Testis (tissue), 3 donors: ENCODE data around the gene DUS3L. TPM values are rescaled to one million over a fixed set of nuclear protein-coding genes. Genes with fewer than 3 reads are reported as not detected.

Experiments
- DNase-seq: peaks from one replicate; pipeline ENCODE4 v3.0.0-alpha.2; 2019
- H3K27ac ChIP-seq, 2 donors: fragments of 200-600 bp; sonication (generic); one replicate each; pipeline ENCODE4 v1.5.1; 2019
- H3K27me3 ChIP-seq: fragments of 200-600 bp; sonication (generic); one replicate; pipeline ENCODE4 v1.5.1; 2019
- H3K36me3 ChIP-seq: fragments of 200-600 bp; sonication (generic); one replicate; pipeline ENCODE4 v1.5.1; 2017; ENCODE audit warnings: low read depth; ENCODE audit errors: missing control alignments
- H3K4me1 ChIP-seq: fragments of 200-600 bp; sonication (generic); one replicate; pipeline ENCODE4 v1.5.1; 2019
- H3K4me3 ChIP-seq, 2 donors: fragments of 200-600 bp; sonication (generic); one replicate each; pipeline ENCODE4 v1.5.1; 2017 to 2019
- H3K9me3 ChIP-seq: fragments of 200-600 bp; sonication (generic); one replicate; pipeline ENCODE4 v1.5.1; 2017
- CTCF ChIP-seq, 3 experiments: fragments of 450-650 bp in 2 of 3; fragments of 200-600 bp in 1 of 3; sonication (generic) in 1 of 3; IDR thresholded peaks; one replicate each; pipeline ENCODE4 v1.5.1; 2016 to 2019; ENCODE audit warnings: antibody characterized with exemption in 3 of 3, mild to moderate bottlenecking in 2 of 3, moderate library complexity in 1 of 3
- POLR2A ChIP-seq: fragments of 450-650 bp; IDR thresholded peaks from one replicate; pipeline ENCODE4 v1.6.1; 2017; ENCODE audit warnings: antibody characterized with exemption, mild to moderate bottlenecking, moderate library complexity
- WGBS, 2 donors: methylation state at CpG; one replicate each; pipeline ENCODE4 v1.1.5; 2018; 5-methylcytosine and 5-hydroxymethylcytosine counted together
- intact Hi-C: fragments of 100-400 bp; cut with DNase I; formaldehyde crosslinking; loops from one replicate; pipeline ENCODE4 v1.15.1; 2023; ENCODE audit warnings: low total_unique reads
- polyA plus RNA-seq: library from polyadenylated mRNA; stranded (reverse); fragments of 350-450 nt; fragmentation: Illumina TruSeq; extraction: RNeasy Lipid Tissue Mini Kit (QIAGEN cat#74804); gene quantifications from one replicate; pipeline ENCODE4 v1.2.3, GENCODE V29; 2014; ENCODE audit warnings: low read depth, low replicate concordance; ENCODE audit not compliant: insufficient read depth
- total RNA-seq, 2 donors: library from RNA; depleted of rRNA; stranded (reverse); fragments of >200 nt; gene quantifications; one replicate each; pipeline ENCODE4 v1.2.3, GENCODE V29; 2016

Gene DUS3L
- total and polyA plus RNA-seq, 3 donors from 2014 or later: 75.6 to 114 (median 92.2) TPM

GRCh38 chr19:5804516-5805461, 13.8 kb upstream of the DUS3L start, which contains the start of gene NRTN:
NRTN (plus strand) TSS chr19:5805067; CDS start chr19:5824166, 19,099 bp downstream.
- no peak for DNase-seq
- intact Hi-C loops: no loop called here
- TF ChIP-seq POLR2A (no peak), CTCF (IDR thresholded peaks at IDR 0.05) (no peak)
- H3K4me1 ChIP-seq: peaks cover 33% of the 10 kb centered on the region
- no peaks in the 10 kb centered on the region for H3K9me3 ChIP-seq
- WGBS, 2 donors: 2% methylated on average over 9 to 33 of the region's 107 CpGs
- H3K27ac ChIP-seq: no peak within 1 kb of the TSS
- no peaks in the 10 kb centered on the region for H3K36me3 ChIP-seq
- no peaks in the 10 kb centered on the region for H3K27me3 ChIP-seq
- peak within 1 kb of the TSS; percentile 26 to 43 for H3K4me3 ChIP-seq

DNA sequence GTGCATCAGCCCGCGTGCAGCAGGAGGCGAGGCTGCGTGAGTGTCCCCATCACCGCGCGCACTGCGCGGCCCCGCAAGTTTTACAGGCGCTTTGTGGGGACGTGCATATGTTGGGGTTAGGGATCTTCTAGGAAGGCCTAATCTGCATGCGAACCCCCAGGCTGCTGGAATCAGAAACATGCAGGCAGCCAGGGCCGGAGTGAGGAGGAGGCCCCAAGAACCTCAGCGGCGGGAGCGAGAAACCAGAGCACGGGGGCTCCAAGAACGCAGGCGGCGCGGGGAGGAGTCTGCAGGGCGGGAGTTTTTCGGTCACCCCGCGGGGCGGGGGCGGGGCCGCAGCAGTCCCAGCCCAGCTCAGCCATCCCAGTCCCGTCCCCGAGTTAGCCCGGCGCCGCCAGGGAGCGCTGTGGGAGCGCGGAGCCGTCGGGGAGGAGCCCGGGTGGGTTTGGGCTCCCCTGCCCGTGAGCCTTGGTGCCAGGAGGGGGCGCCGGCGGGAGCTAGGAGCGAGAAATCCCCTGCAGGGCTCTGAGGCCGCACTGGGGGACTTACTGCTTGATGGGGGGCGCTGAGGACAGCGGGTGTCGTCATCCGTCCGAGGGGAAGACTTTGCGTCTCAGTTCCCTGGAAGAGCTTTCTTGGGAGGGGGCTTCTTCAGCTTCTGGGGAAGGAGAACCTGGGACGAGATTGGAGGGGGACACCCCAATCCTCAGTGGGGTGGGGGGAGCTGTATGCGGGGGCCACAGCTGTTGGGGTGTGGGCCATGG, 13.0 kb upstream of the DUS3L start:
- no peaks in the 10 kb centered on the region for H3K36me3 ChIP-seq
- no peaks in the 10 kb centered on the region for H3K27me3 ChIP-seq
- H3K4me3 ChIP-seq: peak overlapping the region in 1 of 2 donors; percentile 27
- H3K4me1 ChIP-seq: peaks cover 42% of the 10 kb centered on the region
- peak; percentile 89 for DNase-seq
- H3K27ac ChIP-seq: no peak overlapping the region
- WGBS, 2 donors: 1 to 4% methylated on average over 13 to 36 of the region's 54 CpGs
- H3K9me3 ChIP-seq: no peaks in the 10 kb centered on the region
- intact Hi-C loops: no loop called here
- TF ChIP-seq CTCF (IDR thresholded peaks at IDR 0.05) (peak; percentile 67 to 81 (median 77)), POLR2A (no peak)

DNA sequence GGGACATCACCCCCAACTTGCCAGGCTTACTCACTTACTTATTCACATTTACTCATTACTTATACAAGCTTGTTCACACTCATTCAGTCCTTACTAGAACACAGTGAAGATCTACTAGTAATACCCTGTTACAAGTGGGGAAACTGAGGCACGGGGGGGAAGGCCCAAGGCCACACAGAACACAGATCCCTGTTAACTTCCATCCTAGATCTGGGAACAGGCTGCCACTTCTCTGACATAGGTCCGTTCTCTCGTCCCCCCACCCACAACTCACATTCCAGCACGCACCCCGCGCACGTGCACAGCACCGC, 12.4 kb upstream of the DUS3L start:
- Histone ChIP-seq H3K27ac (no peak overlapping the region), H3K36me3 (no peaks in the 10 kb centered on the region), H3K4me1 (peaks cover 47% of the 10 kb centered on the region), H3K4me3 (peak overlapping the region in 1 of 2 donors; percentile 27), H3K9me3 (no peaks in the 10 kb centered on the region), H3K27me3 (no peaks in the 10 kb centered on the region)
- 1 to 3% methylated on average over 8 of the region's 8 CpGs for WGBS, 2 donors
- intact Hi-C loops: no loop called here
- no peak for TF ChIP-seq POLR2A
- DNase-seq: no peak

DNA sequence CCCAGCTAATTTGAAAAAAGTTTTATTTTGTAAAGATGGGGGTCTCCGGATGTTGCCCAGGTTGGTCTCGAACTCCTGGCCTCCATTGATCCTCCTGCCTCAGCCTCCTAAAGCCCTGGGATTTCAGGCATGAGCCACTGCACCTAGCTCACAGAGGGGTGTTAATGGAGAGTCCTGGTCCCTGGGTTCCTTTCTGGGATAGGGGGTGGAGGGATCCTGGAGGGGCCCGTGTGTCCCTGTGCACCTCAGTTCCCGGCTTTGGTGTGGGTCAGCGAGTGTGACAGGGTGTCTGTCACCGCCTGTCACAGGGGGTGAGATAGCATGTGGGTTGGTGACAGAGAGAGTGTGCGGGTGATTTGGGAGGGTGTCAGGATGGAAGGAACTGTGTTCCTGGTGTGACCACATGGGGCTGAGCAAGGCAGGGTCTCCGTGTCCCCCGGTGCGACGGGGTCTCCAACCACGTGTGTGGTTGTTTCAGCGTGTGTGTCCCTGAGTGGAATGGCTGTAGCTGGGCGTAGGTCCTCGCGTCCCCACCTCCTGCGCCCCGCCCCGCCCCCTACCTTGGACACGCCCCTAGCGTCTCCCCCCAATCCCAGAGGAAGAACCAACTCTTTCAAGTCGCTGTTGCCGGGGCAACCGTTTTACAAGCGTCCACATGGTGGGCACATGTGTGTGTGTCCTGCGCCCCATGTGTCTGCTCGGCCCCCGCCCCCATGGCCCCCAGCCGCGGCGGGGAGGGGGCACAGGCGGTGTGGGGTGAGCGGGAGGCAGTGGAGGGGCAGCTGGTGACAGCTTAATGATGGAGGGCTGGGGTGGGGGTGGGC, 11.0 kb upstream of the DUS3L start:
- 15 to 16% methylated on average over 13 to 32 of the region's 33 CpGs for WGBS, 2 donors
- no peaks in the 10 kb centered on the region for H3K9me3 ChIP-seq
- H3K27ac ChIP-seq: no peak overlapping the region
- no peak overlapping the region for H3K4me3 ChIP-seq
- intact Hi-C loops: no loop called here
- peak; percentile 58 for DNase-seq
- no peaks in the 10 kb centered on the region for H3K36me3 ChIP-seq
- no peaks in the 10 kb centered on the region for H3K27me3 ChIP-seq
- peaks cover 47% of the 10 kb centered on the region for H3K4me1 ChIP-seq
- TF ChIP-seq POLR2A (no peak), CTCF (IDR thresholded peaks at IDR 0.05) (no peak)
